Measurements from ENCODE around the gene AQP2. TPM values are rescaled to one million over a fixed set of nuclear protein-coding genes. Genes with fewer than 3 reads are reported as not detected.

AQP2 gene
- total and polyA plus RNA-seq, 2 experiments from 2014 or later, result 0.07 TPM; not detected in 1

- DNase-seq (ENCODE audit: low spot score) (no peak), ATAC-seq (no peak)
- Mint-ChIP-seq H3K9me3 (no peaks in the 10 kb centered on the region), H3K27ac (no peak overlapping the region), H3K4me3 (no peak overlapping the region), H3K36me3 (ENCODE audit: low read depth) (no peaks in the 10 kb centered on the region), H3K27me3 (ENCODE audit: insufficient read depth, low read depth, poor library complexity) (no peaks in the 10 kb centered on the region), H3K4me1 (peaks cover 4% of the 10 kb centered on the region; the same call in 2 of the 3 replicates)
- TF ChIP-seq POLR2AphosphoS5 (IDR thresholded peaks at IDR 0.05; ENCODE audit: low read depth) (no peak), JUNB (IDR thresholded peaks at IDR 0.05; ENCODE audit: unreplicated experiment) (no peak), ZNF114 (CRISPR knock-in tag; IDR thresholded peaks at IDR 0.05) (no peak), EZH2 (IDR thresholded peaks at IDR 0.05; ENCODE audit: low read depth, unreplicated experiment) (no peak), ZNF462 (CRISPR knock-in tag; IDR thresholded peaks at IDR 0.05) (no peak), REST (IDR thresholded peaks at IDR 0.05; ENCODE audit: unreplicated experiment) (no peak), CREB1 (CRISPR knock-in tag; IDR thresholded peaks at IDR 0.05; ENCODE audit: low read depth) (no peak), ZNF331 (CRISPR knock-in tag; IDR thresholded peaks at IDR 0.05; ENCODE audit: low read depth) (no peak), NANOG (IDR thresholded peaks at IDR 0.05; ENCODE audit: borderline replicate concordance) (no peak), EZH2phosphoT487 (IDR thresholded peaks at IDR 0.05; ENCODE audit: unreplicated experiment) (no peak), ETS1 (IDR thresholded peaks at IDR 0.05) (no peak)
- 0 out of 2 replicates have a peak, but pooled peaks cover 3% of the 10 kb centered on the region for H3K9me2 ChIP-seq (ENCODE audit: insufficient read depth)
- H3K4me3 ChIP-seq, result no peak overlapping the region
- no peak overlapping the region for H2AFZ ChIP-seq
- H4K20me1 ChIP-seq (replicated peaks; ENCODE audit: insufficient read depth), result no peaks in the 10 kb centered on the region
- H3K79me2 ChIP-seq (replicated peaks; ENCODE audit: insufficient read depth), result no peaks in the 10 kb centered on the region
- H3F3A ChIP-seq (replicated peaks; ENCODE audit: low read depth), result no peaks in the 10 kb centered on the region
- H3K27ac ChIP-seq (ENCODE audit: low read depth), result no peak overlapping the region
- H3K4me1 ChIP-seq (ENCODE audit: insufficient read depth), result 0 out of 2 replicates have a peak, but pooled peaks cover 3% of the 10 kb centered on the region
- no peaks in the 10 kb centered on the region for H3K36me3 ChIP-seq (ENCODE audit: insufficient read depth)
- H3K27me3 ChIP-seq (ENCODE audit: insufficient read depth), result no peaks in the 10 kb centered on the region
- no peak overlapping the region for H3K4me2 ChIP-seq
Measured at GRCh38 chr12:49932023-49932422, 18.5 kb upstream of the AQP2 start.

Data from GM23338 (cell line).